ENCODE measurements around the gene MYMK.

DNA sequence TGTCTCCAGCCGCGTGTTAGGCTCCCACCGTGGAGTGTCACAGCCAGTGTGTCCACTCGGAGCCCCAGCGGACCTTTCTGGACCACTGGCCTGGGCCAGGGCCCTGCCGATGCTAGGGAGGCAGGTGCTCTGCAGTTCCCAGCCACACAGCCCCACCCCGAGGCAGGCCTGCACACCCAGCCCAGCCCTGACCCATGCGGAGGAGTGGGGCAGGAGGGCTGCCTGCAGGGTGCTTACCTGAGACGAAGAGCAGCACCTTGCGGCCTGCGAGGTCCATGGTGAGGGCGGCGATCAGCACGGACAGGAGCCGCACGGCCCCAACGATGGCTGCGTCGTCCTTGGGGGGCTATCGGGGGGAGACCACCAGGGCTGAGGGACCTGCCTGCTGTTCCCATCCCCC is 51.0 kb downstream of the MYMK start:
- TF ChIP-seq, protein P1, sequence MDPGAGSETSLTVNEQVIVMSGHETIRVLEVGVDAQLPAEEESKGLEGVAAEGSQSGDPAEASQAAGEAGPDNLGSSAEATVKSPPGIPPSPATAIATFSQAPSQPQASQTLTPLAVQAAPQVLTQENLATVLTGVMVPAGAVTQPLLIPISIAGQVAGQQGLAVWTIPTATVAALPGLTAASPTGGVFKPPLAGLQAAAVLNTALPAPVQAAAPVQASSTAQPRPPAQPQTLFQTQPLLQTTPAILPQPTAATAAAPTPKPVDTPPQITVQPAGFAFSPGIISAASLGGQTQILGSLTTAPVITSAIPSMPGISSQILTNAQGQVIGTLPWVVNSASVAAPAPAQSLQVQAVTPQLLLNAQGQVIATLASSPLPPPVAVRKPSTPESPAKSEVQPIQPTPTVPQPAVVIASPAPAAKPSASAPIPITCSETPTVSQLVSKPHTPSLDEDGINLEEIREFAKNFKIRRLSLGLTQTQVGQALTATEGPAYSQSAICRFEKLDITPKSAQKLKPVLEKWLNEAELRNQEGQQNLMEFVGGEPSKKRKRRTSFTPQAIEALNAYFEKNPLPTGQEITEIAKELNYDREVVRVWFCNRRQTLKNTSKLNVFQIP (CRISPR knock-in tag; IDR thresholded peaks at IDR 0.05; ENCODE audit: borderline replicate concordance, low read depth) = no peak
- TF ChIP-seq, protein P2, sequence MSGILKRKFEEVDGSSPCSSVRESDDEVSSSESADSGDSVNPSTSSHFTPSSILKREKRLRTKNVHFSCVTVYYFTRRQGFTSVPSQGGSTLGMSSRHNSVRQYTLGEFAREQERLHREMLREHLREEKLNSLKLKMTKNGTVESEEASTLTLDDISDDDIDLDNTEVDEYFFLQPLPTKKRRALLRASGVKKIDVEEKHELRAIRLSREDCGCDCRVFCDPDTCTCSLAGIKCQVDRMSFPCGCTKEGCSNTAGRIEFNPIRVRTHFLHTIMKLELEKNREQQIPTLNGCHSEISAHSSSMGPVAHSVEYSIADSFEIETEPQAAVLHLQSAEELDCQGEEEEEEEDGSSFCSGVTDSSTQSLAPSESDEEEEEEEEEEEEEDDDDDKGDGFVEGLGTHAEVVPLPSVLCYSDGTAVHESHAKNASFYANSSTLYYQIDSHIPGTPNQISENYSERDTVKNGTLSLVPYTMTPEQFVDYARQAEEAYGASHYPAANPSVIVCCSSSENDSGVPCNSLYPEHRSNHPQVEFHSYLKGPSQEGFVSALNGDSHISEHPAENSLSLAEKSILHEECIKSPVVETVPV (CRISPR knock-in tag; IDR thresholded peaks at IDR 0.05) = no peak
- TF ChIP-seq ZNF70 (CRISPR knock-in tag; IDR thresholded peaks at IDR 0.05) = no peak
- TF ChIP-seq OSR1 (CRISPR knock-in tag; IDR thresholded peaks at IDR 0.05) = no peak
- TF ChIP-seq ISL1 (CRISPR knock-in tag; IDR thresholded peaks at IDR 0.05) = no peak
- no peak for TF ChIP-seq ESRRG (CRISPR knock-in tag; IDR thresholded peaks at IDR 0.05)
- TF ChIP-seq RARB (CRISPR knock-in tag; IDR thresholded peaks at IDR 0.05) = no peak
- TF ChIP-seq ZC3H10 (CRISPR knock-in tag; IDR thresholded peaks at IDR 0.05) = no peak
- TF ChIP-seq, protein P3, sequence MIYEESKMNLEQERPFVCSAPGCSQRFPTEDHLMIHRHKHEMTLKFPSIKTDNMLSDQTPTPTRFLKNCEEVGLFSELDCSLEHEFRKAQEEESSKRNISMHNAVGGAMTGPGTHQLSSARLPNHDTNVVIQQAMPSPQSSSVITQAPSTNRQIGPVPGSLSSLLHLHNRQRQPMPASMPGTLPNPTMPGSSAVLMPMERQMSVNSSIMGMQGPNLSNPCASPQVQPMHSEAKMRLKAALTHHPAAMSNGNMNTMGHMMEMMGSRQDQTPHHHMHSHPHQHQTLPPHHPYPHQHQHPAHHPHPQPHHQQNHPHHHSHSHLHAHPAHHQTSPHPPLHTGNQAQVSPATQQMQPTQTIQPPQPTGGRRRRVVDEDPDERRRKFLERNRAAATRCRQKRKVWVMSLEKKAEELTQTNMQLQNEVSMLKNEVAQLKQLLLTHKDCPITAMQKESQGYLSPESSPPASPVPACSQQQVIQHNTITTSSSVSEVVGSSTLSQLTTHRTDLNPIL (CRISPR knock-in tag; IDR thresholded peaks at IDR 0.05; ENCODE audit: low read depth) = no peak
- TF ChIP-seq, protein P4, sequence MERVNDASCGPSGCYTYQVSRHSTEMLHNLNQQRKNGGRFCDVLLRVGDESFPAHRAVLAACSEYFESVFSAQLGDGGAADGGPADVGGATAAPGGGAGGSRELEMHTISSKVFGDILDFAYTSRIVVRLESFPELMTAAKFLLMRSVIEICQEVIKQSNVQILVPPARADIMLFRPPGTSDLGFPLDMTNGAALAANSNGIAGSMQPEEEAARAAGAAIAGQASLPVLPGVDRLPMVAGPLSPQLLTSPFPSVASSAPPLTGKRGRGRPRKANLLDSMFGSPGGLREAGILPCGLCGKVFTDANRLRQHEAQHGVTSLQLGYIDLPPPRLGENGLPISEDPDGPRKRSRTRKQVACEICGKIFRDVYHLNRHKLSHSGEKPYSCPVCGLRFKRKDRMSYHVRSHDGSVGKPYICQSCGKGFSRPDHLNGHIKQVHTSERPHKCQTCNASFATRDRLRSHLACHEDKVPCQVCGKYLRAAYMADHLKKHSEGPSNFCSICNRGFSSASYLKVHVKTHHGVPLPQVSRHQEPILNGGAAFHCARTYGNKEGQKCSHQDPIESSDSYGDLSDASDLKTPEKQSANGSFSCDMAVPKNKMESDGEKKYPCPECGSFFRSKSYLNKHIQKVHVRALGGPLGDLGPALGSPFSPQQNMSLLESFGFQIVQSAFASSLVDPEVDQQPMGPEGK (CRISPR knock-in tag; IDR thresholded peaks at IDR 0.05; ENCODE audit: borderline replicate concordance) = no peak
- TF ChIP-seq ZNF565 (CRISPR knock-in tag; conservative IDR thresholded peaks at IDR 0.05; ENCODE audit: low read depth) = no peak
- no peak for TF ChIP-seq ARNTL (CRISPR knock-in tag; IDR thresholded peaks at IDR 0.05; ENCODE audit: borderline replicate concordance, low read depth)
- TF ChIP-seq ZFP30 (CRISPR knock-in tag; IDR thresholded peaks at IDR 0.05) = no peak

All from SK-N-SH treated with all-trans-retinoic acid at 6 μM for 48 hours (cell line).